Stimulated activated CD4-positive, alpha-beta T cell treated with anti-CD3 and anti-CD28 coated beads, Interleukin-1b, Interleukin-23, amount 100 ng/mL, for 48 hours (primary cell): Measurements from ENCODE around the gene EFCAB11.

ENCODE experiments used
- DNase-seq: peaks from one replicate; pipeline ENCODE4 v3.0.0-alpha.2; 2020

Gene EFCAB11, protein sequence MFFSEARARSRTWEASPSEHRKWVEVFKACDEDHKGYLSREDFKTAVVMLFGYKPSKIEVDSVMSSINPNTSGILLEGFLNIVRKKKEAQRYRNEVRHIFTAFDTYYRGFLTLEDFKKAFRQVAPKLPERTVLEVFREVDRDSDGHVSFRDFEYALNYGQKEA

DNA sequence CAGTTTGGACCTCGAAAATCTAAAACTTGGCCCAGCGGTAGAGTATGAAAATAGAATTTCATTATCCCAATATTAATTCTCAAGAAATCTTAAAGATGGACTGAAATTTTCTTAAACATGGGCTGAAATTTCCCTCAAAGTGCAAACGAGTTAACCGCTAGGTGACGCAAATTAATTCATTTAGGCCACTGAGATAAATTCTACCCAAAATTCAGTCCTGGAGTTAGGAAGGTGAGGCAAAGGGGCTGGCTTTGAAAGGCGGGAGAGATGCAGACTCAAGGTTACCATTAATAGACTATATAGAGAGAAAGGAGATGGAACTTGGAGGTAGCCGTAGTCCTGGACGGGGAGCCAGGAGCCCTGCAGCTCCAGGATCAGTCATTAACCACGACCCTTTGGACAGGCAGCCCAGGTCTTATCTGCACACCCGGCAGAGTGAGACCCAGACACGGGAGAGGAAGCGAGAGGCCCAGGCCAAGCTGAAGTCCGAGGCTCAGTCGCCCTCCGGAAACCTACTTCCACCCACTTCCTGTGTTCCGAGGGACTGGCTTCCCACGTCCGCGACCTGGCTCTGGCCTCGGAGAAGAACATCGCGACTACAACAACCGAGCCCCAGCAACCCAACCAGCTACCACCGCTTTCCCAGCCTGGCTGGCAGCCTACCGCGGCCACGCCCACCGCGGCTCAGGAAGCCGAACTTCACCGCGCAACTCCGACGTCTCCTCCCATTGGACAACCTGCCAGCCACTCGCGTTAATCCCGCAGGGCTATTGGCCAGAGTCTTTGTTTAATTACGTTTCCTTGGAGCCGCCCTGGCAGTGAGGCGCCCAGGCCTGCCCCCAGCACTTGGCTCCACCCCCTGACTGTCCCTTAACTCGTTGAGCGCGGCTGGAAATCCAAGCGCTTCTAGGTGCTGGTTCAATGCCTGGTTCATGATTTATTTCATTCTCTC is at the start of gene EFCAB11:
TSS of gene EFCAB11 (minus strand) at position 661 of the 952 bp plus-strand sequence. CDS start at position 591, 70 bp downstream.
- DNase-seq = peak; percentile 96

DNA sequence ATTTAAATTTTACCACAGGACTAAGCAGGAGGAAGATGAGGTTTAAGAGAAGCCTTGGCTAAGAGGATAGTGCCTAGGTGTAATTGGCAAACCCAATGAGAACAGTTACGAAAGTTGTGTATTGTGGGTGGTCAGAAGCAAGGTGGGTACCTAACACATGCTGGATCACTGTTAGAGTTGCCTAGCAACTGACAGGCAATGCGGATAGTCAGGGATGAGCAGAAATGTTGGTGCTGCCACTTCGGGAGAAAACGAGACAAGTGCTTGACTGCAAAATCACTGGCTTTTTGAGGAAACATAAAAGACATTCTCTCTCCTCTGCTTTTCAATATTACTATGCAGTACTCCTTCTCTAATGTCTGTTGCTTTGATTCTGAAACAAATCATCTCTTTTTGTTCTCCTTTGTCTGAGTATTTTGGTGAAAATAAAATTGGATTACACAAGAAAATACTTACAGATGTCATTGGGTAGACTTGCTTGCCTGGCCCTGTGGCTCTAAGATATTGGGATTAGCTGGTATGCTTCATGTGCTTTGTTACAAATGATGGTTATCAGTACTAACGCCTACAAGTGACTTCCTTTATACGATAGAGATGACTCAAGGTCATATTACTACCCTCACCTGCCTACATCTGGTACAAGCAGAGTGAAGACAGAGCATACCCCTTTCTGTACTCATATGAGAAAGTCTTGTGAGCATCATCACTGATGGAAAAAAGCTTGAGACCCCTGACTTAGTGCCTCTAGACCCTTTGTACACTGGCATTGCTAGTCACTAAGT is 49.2 kb upstream of the EFCAB11 start:
- no peak for DNase-seq

DNA sequence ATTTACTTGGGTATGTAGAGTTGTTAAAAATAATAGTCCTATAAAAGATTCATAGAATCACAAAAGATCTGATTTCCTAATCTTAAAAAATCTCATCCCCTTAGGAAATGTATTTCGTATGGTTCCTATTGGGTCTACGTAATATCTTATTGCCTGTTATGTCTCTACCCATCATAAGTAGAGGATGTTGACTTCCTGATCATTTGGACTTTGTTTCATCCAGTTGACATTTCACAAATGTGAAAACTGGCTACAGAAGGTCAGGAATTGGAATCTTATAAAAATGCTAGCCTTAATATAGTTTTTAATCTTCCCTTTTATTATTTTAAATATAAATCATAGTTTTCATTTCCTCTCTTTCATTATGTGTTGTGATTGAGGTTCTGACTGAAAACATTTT is 46.4 kb upstream of the EFCAB11 start:
- no peak for DNase-seq

DNA sequence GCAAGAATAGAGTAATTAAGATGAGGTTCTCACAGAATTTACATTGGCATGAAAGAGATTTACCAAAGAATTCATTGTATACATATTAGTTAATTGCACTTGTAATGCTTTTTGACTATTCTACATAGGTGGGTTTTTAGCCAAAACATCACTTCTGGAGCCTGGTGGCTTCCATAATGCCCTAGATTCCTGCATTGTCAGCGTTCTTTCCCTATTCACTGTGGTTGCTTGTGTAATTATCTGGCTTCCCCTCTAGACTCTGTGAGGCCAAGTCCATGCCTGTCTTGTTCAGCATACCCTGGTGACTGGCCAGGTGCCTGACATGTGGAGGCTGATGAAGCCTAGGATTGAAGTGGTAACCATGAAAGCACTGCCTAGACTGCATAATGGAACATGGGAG is 42.4 kb upstream of the EFCAB11 start:
- no peak for DNase-seq

- DNase-seq = no peak
Measured at GRCh38 chr14:89992273-89992672, 37.7 kb upstream of the EFCAB11 start.

DNA sequence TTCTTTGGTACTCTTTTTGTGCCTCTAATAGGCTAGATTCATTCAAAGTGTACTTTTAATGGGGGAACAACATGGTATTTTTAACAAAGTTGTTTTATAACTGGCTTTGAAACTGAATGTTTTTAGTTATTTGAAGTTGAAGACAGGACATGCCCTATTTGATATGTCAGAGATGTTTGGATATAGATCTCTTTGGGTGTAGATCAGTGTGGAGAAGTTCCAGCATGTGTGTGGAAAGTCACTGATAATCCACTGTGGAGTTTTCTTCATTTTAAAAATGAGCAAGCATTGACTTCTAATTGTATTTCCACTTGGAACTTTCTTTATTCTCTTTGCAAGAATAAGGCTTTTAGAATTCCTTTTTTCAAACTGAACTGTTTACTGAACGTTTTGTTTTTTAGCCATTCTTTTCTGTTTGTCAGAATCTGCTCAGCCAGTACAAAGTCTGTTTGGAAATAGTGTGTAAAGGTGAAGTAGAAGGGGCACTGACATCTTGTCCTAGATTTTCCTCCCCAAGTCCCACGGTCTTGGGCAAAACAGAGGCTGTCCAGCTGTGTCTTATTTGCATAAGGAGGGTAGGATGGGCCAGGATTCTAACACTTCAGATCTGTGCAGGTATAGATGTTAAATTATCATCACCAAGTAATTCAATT is 36.2 kb upstream of the EFCAB11 start:
- DNase-seq = no peak

GRCh38 chr14:89990218-89990617 is 35.7 kb upstream of the EFCAB11 start:
- DNase-seq = no peak

DNA sequence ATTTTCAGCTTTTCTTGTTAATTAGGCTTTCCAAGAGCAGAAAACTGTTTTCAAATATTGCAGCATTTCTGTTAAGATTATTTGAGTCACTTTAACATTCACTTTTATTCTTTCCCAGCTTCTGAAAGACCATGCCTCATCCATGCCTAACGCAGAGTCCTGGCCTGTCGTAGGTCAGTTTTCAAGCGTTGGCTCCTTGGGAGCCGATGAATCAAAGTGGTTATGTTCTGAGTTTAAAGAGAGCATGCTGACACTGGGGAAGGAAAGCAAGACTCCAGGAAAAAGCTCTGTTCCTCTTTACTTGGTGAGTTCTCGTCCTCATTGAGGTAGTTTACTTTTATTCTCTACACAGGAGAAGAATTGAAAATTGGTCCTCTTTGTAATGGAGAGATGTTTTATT is 34.3 kb upstream of the EFCAB11 start:
- no peak for DNase-seq

- DNase-seq = no peak
Measured at GRCh38 chr14:89987161-89987475, 32.6 kb upstream of the EFCAB11 start.

GRCh38 chr14:89986462-89987160 is 32.1 kb upstream of the EFCAB11 start:
- DNase-seq = no peak

- no peak for DNase-seq
Measured at GRCh38 chr14:89983375-89983774, 28.8 kb upstream of the EFCAB11 start.

GRCh38 chr14:89978656-89979055 is 24.1 kb upstream of the EFCAB11 start:
- DNase-seq = no peak

- no peak for DNase-seq
Measured at GRCh38 chr14:89977668-89978067, 23.1 kb upstream of the EFCAB11 start.

GRCh38 chr14:89973234-89973823 is 18.8 kb upstream of the EFCAB11 start:
- DNase-seq = peak; percentile 29

DNA sequence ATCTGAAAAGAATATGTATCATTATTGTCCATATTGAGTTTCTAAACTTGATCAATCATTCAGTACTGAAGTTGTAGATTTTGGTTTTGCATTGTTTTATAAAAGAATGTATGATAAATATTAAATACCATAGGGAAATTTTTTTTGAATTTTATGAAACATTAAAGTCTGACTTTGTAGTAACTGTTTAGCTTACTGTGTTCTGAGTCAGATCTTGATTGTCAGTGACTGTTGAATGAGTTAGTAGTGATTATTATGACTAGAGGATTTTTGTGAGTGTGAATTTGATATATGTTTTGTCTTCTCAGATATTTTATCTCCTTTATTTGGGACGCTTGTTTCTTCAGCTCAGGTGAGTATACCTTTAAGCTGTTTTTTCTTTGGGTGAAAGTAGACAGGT is 11.3 kb upstream of the EFCAB11 start:
- no peak for DNase-seq

DNA sequence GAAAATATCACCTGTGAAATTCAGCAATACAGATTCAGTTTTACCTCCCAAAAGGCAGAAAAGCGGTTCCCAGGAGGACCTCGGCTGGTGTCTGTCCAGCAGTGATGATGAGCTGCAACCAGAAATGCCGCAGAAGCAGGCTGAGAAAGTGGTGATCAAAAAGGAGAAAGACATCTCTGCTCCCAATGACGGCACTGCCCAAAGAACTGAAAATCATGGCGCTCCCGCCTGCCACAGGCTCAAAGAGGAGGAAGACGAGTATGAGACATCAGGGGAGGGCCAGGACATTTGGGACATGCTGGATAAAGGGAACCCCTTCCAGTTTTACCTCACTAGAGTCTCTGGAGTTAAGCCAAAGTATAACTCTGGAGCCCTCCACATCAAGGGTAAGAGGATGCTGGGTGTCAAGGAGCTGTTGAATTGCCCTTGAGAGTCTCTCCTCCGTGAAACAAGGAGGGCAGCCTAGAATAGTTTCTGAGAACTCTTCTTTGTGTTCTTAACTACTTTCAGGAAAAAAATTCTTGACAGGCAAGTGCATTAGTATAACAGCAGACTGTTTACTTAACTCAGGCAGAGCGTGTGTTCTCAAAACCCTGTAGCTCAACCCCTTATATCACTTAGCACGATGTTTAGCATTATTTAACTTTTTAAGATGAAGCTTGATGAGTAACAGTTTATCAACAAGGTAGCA is 8.9 kb upstream of the EFCAB11 start:
- DNase-seq = no peak

- DNase-seq = no peak
Measured at GRCh38 chr14:89960914-89961313, 6.4 kb upstream of the EFCAB11 start.

GRCh38 chr14:89959853-89960445 is 5.4 kb upstream of the EFCAB11 start:
- DNase-seq = no peak

GRCh38 chr14:89958966-89959365 is 4.4 kb upstream of the EFCAB11 start:
- DNase-seq = no peak

- DNase-seq = no peak
Measured at GRCh38 chr14:89957791-89958190, 3.3 kb upstream of the EFCAB11 start.

GRCh38 chr14:89957376-89957775 is 2.8 kb upstream of the EFCAB11 start:
- DNase-seq = no peak
